Adrenal gland (tissue), 12 donors: ENCODE measurements around the gene RPS6KA5. TPM values are rescaled to one million over a fixed set of nuclear protein-coding genes. Genes with fewer than 3 reads are reported as not detected.

Experiments
- DNase-seq, 7 donors: peaks; one replicate each; pipeline ENCODE4 v3.0.0-alpha.2; 2019 to 2020
- H3K27ac ChIP-seq, 5 donors: fragments of 200-600 bp; sonication (generic) in 4 of 5; 1 replicate in 3 of 5; 2 replicates in 2 of 5; pipeline versions ENCODE4 v1.5.1 to v1.8.0; 2016 to 2020; ENCODE audit warnings: mild to moderate bottlenecking in 1 of 5
- H3K27me3 ChIP-seq: fragments of 200-600 bp; 2 replicates; pipeline ENCODE4 v1.8.0; 2021
- H3K36me3 ChIP-seq, 2 donors: fragments of 200-600 bp; replicated peaks in 1 of 2; 1 replicate in 1 of 2; 2 replicates in 1 of 2; pipeline versions ENCODE4 v1.5.1 to v1.8.0; 2018 to 2022
- H3K4me1 ChIP-seq, 2 donors: fragments of 200-600 bp; replicated peaks in 1 of 2; 1 replicate in 1 of 2; 2 replicates in 1 of 2; pipeline versions ENCODE4 v1.5.1 to v1.8.0; 2018 to 2021
- H3K4me3 ChIP-seq, 4 donors: fragments of 200-600 bp; sonication (generic) in 3 of 4; one replicate each; pipeline ENCODE4 v1.5.1; 2016 to 2018
- H3K9me3 ChIP-seq, 3 donors: fragments of 200-600 bp; sonication (generic) in 1 of 3; replicated peaks in 1 of 3; 1 replicate in 2 of 3; 2 replicates in 1 of 3; pipeline versions ENCODE4 v1.5.1 to v1.8.0; 2016 to 2021
- CTCF ChIP-seq, 6 experiments: fragments of 450-650 bp in 4 of 6; fragments of 200-600 bp in 2 of 6; sonication (generic) in 1 of 6; IDR thresholded peaks; 1 replicate in 5 of 6; 2 replicates in 1 of 6; pipeline versions ENCODE4 v1.5.1 to v1.8.0; 2016 to 2021; ENCODE audit warnings: antibody characterized with exemption in 6 of 6, mild to moderate bottlenecking in 2 of 6, moderate library complexity in 1 of 6
- POLR2A ChIP-seq, 2 donors: fragments of 450-650 bp; IDR thresholded peaks; one replicate each; pipeline ENCODE4 v1.6.1; 2017; ENCODE audit warnings: antibody characterized with exemption in 2 of 2, mild to moderate bottlenecking in 2 of 2, moderate library complexity in 1 of 2
- WGBS, 4 donors: extraction: QIAGEN DNeasy Blood & Tissue Kit in 2 of 4; methylation state at CpG; one replicate each; pipeline versions ENCODE4 v1.1.5 to v1.1.7; 2013 to 2017; 5-methylcytosine and 5-hydroxymethylcytosine counted together
- intact Hi-C, 2 donors: fragments of 100-400 bp; cut with DNase I; formaldehyde crosslinking; loops; one replicate each; pipeline versions ENCODE4 v1.14.1 to v1.15.0; 2022 to 2023
- polyA plus RNA-seq, 3 donors: library from polyadenylated mRNA; stranded (reverse); fragments of 200-250 nt in 2 of 3; fragments of 350-450 nt in 1 of 3; fragmentation: Illumina TruSeq in 1 of 3; extraction: RNeasy Lipid Tissue Mini Kit (QIAGEN cat#74804) in 1 of 3; gene quantifications; one replicate each; pipeline ENCODE4 v1.2.3, GENCODE V29; 2013 to 2014
- total RNA-seq, 9 donors: library from RNA; depleted of rRNA in 4 of 9; stranded (reverse); fragments of >200 nt in 4 of 9; fragments of 120-200 nt in 1 of 9; fragmentation: NEBNext Ultra II Directional in 1 of 9; extraction: Animal tissue kit (Norgen Biotek cat#: 25700) in 1 of 9; gene quantifications; one replicate each; pipeline versions ENCODE4 v1.1.0 to v1.2.4, GENCODE V29; 2013 to 2023
- donor health status: healthy with polysubstance abuse.
- donor health status: Bipolar disorder and iron deficiency.
- donor health status: DM: yes; HTN: yes; CAD: no.
- donor health status: DM: no; HTN: no; CAD: no.
- donor health status: DM: no; HTN: no; CAD: no.
- donor health status: DM: yes; HTN: yes; CAD: no.

The RPS6KA5 gene
- total and polyA plus RNA-seq, 12 donors: 0.27 to 5.5 (median 1.8) TPM

GRCh38 chr14:90891326-90891725 is 169.1 kb downstream of the RPS6KA5 start:
- intact Hi-C loops: no loop called here
- DNase-seq: no peak
- no peaks in the 10 kb centered on the region for H3K36me3 ChIP-seq

GRCh38 chr14:90890322-90891020 is 170.0 kb downstream of the RPS6KA5 start:
- intact Hi-C loops: no loop called here
- no peak for TF ChIP-seq CTCF (IDR thresholded peaks at IDR 0.05)
- no peak for TF ChIP-seq POLR2A (IDR thresholded peaks at IDR 0.05)
- no peaks in the 10 kb centered on the region for H3K9me3 ChIP-seq
- no peaks in the 10 kb centered on the region for H3K36me3 ChIP-seq
- no peak for DNase-seq
- WGBS, 4 donors: 92 to 93% (median 93%) methylated on average over 10 of the region's 10 CpGs
- no peaks in the 10 kb centered on the region for H3K27me3 ChIP-seq
- no peak overlapping the region for H3K27ac ChIP-seq
- H3K4me1 ChIP-seq: no peaks in the 10 kb centered on the region
- H3K4me3 ChIP-seq: no peak overlapping the region

More at GRCh38 chr14:90891326-90891725, 169.1 kb downstream of the RPS6KA5 start:
- Histone ChIP-seq H3K27ac (no peak overlapping the region), H3K4me1 (no peaks in the 10 kb centered on the region), H3K27me3 (no peaks in the 10 kb centered on the region), H3K4me3 (no peak overlapping the region), H3K9me3 (no peaks in the 10 kb centered on the region)
- WGBS, 4 donors: 43 to 94% (median 68%) methylated on average over 1 of the region's 1 CpG
- TF ChIP-seq CTCF (IDR thresholded peaks at IDR 0.05) (no peak), POLR2A (IDR thresholded peaks at IDR 0.05) (no peak)

- no peaks in the 10 kb centered on the region for H3K4me1 ChIP-seq
- H3K9me3 ChIP-seq: no peaks in the 10 kb centered on the region
- H3K36me3 ChIP-seq: no peaks in the 10 kb centered on the region
- WGBS, 4 donors: 91 to 97% (median 95%) methylated on average over 7 of the region's 7 CpGs
- no peak for DNase-seq
- intact Hi-C loops: no loop called here
- H3K4me3 ChIP-seq: no peak overlapping the region
- TF ChIP-seq CTCF (IDR thresholded peaks at IDR 0.05) (no peak), POLR2A (IDR thresholded peaks at IDR 0.05) (no peak)
- no peak overlapping the region for H3K27ac ChIP-seq
- no peaks in the 10 kb centered on the region for H3K27me3 ChIP-seq
These were observed 174.1 kb downstream of the RPS6KA5 start for GRCh38 chr14:90886297-90886815.

GRCh38 chr14:90883782-90884181 is 176.7 kb downstream of the RPS6KA5 start:
- no peaks in the 10 kb centered on the region for H3K9me3 ChIP-seq
- intact Hi-C loops: no loop called here
- DNase-seq: no peak
- no peak overlapping the region for H3K27ac ChIP-seq
- 77 to 85% (median 84%) methylated on average over 2 of the region's 2 CpGs for WGBS, 4 donors
- H3K4me1 ChIP-seq: no peaks in the 10 kb centered on the region
- no peak for TF ChIP-seq POLR2A (IDR thresholded peaks at IDR 0.05)
- no peak for TF ChIP-seq CTCF (IDR thresholded peaks at IDR 0.05)
- no peaks in the 10 kb centered on the region for H3K27me3 ChIP-seq
- no peaks in the 10 kb centered on the region for H3K36me3 ChIP-seq
- no peak overlapping the region for H3K4me3 ChIP-seq
